Keratinocyte (primary cell): ENCODE data around the gene ERRFI1.

Experiments used
- EZH2 ChIP-seq: IDR thresholded peaks from one replicate; pipeline ENCODE4 v1.6.1; 2012; ENCODE audit warnings: inconsistent platforms, mild to moderate bottlenecking, low read length, moderate library complexity
- TF ChIP-seq, protein P1 (sequence below), 3 experiments: IDR thresholded peaks in 1 of 3; conservative IDR thresholded peaks in 1 of 3; optimal IDR thresholded peaks in 1 of 3; 2 replicates in 2 of 3; 3 replicates in 1 of 3; pipeline versions ENCODE3 to v1.5.1; 2011; ENCODE audit warnings: low read length in 3 of 3, mild to moderate bottlenecking in 3 of 3, moderate library complexity in 2 of 3, control low read depth in 1 of 3, inconsistent platforms in 1 of 3; ENCODE audit not compliant: insufficient read depth in 2 of 3; ENCODE audit errors: extremely low read depth in 1 of 3

DNA sequence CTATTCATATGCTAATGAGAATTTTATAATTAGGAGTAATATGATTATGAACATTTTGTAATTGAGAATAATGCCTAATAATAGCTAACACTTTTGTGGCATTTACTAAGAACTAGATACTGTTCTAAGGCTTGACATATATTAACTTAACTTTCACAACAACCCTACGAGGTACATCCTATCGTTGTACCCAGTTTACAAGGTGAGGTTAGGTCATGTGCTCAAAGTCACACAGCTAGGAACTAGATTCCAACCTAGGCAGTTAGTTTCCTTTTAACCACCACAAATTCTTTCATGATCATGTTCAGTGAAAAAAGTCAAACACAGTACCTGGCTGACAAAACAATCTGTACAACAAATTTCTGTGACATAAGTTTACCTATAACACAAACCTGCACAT, 13.0 kb upstream of the ERRFI1 start:
- TF ChIP-seq, protein P1, sequence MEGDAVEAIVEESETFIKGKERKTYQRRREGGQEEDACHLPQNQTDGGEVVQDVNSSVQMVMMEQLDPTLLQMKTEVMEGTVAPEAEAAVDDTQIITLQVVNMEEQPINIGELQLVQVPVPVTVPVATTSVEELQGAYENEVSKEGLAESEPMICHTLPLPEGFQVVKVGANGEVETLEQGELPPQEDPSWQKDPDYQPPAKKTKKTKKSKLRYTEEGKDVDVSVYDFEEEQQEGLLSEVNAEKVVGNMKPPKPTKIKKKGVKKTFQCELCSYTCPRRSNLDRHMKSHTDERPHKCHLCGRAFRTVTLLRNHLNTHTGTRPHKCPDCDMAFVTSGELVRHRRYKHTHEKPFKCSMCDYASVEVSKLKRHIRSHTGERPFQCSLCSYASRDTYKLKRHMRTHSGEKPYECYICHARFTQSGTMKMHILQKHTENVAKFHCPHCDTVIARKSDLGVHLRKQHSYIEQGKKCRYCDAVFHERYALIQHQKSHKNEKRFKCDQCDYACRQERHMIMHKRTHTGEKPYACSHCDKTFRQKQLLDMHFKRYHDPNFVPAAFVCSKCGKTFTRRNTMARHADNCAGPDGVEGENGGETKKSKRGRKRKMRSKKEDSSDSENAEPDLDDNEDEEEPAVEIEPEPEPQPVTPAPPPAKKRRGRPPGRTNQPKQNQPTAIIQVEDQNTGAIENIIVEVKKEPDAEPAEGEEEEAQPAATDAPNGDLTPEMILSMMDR (optimal IDR thresholded peaks at IDR 0.05 in 1 of 3, IDR thresholded peaks at IDR 0.05 in 1 of 3, conservative IDR thresholded peaks at IDR 0.05 in 1 of 3; ENCODE audit: extremely low read depth in 1 of 3, insufficient read depth in 2 of 3, low read length in 3 of 3), result no peak
- TF ChIP-seq EZH2, result no peak
